NCI-H1105 treated with DMSO at 0.1 percent for 48 hours (cell line): ENCODE data around the gene CD4.

Experiments
- DNase-seq: peaks from one replicate; lab custom pipeline; 2025; lab: John Stamatoyannopoulos, UW

The CD4 gene

DNA sequence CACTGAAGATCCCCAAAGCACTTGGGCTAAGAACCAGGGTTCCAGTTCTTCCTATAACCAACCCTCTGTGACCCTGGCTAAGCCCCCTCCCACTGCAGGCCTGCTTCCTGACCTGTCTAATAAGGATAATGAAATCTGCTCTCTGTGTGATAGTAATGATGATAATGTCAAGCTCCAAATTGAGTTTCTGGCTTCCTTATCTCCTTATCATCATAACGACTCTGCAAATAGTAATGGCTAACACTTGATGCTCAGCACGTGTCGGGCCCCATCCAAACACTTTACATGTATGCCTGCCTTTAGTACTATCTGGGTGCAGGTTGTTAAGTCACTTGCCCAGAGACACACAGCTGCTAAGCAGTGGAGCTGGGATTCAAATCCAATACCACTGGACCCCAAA is 27.3 kb downstream of the CD4 start:
- no peak for DNase-seq

GRCh38 chr12:6817098-6817497 is 27.8 kb downstream of the CD4 start:
- no peak for DNase-seq

- DNase-seq = no peak
Measured at GRCh38 chr12:6817662-6818157, 28.4 kb downstream of the CD4 start.

GRCh38 chr12:6818222-6818621 is 28.9 kb downstream of the CD4 start:
- DNase-seq = no peak

DNA sequence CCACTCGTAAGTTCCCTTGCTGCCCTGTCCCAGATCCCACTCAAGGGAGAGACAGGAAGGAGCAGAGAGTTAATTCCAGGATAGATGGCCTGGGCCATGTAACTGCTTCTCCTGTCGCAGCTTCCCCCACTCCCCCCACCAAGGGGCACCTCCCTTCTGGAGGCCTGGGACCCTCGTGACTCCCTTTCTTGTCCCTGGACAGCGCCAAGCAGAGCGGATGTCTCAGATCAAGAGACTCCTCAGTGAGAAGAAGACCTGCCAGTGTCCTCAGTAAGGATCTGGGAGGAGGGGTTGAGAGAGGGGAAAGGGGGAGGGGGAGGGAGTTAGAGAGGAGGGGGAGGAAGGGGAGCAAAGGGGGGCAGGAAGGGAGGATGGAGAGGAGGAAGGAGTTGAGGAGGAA is 29.3 kb downstream of the CD4 start:
- no peak for DNase-seq

GRCh38 chr12:6819106-6820030 is 30.0 kb downstream of the CD4 start:
- no peak for DNase-seq

DNA sequence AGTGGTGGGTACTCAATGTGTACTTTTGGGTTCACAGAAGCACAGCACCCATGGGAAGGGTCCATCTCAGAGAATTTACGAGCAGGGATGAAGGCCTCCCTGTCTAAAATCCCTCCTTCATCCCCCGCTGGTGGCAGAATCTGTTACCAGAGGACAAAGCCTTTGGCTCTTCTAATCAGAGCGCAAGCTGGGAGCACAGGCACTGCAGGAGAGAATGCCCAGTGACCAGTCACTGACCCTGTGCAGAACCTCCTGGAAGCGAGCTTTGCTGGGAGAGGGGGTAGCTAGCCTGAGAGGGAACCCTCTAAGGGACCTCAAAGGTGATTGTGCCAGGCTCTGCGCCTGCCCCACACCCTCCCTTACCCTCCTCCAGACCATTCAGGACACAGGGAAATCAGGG is 30.8 kb downstream of the CD4 start:
- DNase-seq = no peak

GRCh38 chr12:6821591-6822425 is 32.5 kb downstream of the CD4 start, which contains the start of gene GPR162:
Gene GPR162 (plus strand): TSS chr12:6821821. CDS start chr12:6823899, 2,078 bp downstream.
- DNase-seq = peak; percentile 70

DNA sequence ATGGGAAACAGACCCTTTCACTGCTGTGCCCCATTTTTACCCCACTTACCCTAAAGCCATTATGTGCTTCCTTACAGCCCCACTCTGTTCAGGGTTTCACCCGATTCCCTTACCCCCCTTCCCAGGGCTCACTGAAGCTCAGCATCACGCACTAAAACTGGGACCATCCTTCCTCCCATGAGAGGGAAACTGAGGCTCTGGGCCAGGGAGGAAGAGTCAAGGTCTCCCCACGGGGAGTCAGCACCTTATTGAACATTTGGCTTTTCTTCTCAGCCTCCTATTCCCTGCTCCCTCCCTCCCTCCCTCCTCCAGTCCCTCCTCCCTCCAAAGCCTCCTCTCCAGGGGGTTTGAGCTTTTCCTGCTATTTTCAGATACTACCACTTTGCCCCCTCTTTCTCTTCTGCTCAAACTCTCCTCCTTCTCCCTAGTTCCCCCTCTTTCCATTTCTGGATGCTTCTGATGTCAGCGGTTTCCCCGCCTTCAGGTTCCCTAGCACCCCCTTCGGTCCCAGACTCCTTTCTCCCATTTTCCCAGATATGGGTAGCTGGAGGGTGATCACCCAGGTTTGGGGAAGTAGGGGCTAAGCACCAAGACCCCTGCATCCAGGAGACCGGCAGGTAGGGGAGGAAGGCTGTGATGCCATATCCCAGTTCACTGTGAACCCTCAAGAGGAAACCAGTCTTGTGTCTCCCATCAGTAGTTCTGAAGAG is 33.3 kb downstream of the CD4 start:
- DNase-seq = no peak

- no peak for DNase-seq
Measured at GRCh38 chr12:6823182-6824084, 34.1 kb downstream of the CD4 start.

DNA sequence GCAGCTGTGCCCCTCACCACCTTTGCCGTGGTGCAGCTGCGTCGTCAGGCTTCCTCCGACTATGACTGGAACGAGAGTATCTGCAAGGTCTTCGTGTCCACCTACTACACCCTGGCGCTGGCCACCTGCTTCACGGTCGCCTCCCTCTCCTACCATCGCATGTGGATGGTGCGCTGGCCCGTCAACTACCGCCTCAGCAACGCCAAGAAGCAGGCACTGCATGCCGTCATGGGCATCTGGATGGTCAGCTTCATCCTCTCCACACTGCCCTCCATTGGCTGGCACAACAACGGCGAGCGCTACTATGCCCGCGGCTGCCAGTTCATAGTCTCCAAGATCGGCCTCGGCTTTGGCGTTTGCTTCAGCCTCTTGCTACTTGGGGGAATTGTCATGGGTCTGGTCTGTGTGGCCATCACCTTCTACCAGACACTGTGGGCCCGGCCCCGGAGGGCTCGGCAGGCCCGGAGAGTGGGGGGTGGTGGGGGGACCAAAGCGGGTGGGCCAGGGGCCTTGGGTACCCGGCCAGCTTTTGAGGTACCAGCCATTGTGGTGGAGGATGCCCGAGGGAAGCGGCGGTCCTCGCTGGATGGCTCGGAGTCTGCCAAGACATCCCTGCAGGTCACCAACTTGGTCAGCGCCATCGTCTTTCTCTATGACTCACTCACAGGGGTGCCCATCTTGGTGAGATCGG is 34.9 kb downstream of the CD4 start:
- no peak for DNase-seq

DNA sequence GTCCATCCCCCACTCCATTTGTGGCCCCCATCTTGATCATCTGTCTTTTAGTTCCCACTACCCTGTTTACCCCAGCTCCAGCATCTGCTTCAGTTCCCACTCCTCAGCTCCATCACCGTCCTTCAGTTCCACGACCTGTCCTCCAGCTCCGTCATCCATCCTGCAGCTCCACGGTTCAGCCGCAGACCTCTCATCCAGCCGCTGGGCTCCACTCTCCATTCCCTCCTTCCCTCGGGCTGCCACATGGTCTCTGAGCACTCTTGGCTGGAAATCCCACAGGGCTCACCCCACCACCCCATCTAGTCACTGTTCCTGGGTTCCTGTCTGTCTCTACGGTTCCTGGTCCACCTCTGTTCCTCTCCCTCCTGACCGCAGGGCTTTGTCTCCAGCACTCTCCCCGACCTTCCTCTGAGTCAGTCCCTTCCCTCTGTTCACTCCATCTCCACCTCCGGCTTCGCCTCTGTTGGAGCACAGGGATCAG is 35.6 kb downstream of the CD4 start:
- DNase-seq = no peak

GRCh38 chr12:6825398-6826124 is 36.2 kb downstream of the CD4 start:
- DNase-seq = peak; percentile 58

DNA sequence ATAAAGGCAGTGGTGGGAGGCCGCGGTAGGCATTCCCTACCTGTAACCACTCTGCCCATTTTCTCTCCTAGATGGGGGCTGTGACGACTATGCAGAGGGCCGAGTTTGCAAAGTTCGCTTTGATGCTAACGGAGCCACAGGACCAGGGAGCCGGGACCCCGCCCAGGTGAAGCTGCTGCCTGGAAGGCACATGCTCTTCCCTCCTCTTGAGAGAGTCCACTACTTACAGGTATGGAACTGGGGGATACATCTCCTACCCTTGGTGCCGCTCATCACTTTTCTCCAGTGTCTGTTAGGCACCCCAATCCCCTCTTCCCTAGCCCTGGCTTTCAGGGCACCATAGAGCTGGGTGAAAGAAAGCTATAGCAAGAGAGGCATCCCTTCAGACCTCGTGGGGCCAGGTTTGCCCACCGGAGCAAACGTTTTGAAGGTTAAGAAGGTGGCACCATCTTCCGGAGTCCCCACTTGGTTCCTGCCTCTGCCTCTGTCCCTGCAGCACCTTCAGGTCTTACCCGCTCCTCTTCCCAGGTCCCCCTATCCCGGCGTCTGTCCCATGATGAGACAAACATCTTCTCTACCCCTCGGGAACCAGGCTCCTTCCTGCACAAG is 36.9 kb downstream of the CD4 start:
- DNase-seq = no peak

DNA sequence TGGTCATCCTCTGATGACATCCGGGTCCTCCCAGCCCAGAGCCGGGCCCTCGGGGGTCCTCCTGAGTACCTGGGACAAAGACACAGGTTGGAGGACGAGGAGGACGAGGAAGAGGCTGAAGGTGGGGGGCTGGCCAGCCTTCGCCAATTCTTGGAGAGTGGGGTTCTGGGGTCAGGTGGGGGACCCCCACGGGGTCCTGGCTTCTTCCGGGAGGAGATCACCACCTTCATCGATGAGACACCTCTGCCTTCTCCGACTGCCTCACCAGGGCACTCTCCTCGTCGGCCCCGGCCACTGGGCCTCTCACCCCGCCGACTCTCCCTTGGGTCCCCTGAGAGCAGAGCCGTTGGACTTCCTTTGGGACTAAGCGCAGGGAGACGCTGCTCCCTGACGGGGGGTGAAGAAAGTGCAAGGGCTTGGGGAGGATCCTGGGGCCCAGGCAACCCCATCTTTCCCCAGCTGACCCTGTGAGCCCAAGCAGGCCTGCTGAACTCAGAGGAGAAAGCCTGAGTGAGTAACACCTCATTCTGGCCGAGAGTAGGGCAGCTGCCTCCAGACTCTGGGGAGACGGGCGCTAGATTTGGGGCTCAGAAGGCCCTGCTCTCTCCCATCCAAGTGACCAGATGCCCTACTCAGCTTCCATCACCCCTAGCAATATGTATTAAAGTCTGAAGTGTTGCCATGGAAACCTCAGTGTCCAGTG is 37.6 kb downstream of the CD4 start:
- DNase-seq = no peak

DNA sequence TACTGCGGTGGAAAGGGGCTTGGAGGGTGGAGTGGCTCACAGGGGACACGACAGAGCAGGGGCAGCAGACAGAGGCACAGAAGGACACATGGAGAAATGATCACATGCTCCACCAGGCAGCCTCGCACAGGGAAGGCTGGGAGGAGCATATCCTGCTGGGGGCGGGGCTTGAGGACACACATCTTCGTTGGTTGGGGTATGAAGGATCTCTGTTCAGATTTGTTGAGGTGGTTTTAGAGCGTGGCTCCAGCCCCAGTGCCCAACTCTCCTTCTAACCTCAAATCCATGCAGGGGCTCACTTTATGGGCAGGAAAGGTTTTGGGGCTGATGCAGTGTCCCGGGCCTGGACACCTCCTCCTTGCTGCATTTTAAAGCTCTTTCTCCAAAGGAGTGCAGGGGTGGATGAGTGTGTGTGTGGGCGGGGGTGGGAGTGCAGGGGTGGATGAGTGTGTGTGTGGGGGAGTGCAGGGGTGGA is 38.1 kb downstream of the CD4 start:
- peak; percentile 86 for DNase-seq

DNA sequence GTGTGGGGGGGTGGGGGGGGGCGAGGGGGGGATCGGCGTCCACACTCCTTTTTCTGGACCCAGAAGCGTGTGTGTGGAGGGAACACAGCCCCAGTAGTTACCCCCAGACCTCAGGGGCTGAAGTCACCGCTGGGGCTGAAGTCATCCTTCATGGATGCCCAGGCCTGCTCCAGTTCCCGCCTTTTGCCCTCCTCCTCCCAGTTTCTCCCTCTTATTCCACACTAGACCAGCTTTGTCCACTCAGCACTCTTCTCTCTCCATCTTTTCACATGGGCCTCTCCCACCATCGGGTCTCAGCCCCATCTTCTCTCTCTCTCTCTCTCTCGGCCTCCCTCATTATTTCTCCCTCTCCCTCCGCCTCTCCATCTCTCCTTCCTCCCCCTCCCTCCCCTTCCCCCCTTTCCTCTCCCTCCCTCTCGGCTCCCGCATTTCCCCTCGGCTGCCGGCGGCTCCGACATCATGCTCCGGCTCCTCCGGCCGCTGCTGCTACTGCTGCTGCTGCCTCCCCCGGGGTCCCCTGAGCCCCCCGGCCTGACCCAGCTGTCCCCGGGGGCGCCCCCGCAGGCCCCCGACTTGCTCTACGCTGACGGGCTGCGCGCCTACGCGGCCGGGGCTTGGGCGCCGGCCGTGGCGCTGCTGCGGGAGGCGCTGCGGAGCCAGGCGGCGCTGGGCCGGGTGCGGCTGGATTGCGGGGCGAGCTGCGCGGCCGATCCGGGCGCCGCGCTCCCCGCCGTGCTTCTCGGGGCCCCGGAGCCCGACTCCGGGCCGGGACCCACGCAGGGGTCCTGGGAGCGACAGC is 38.9 kb downstream of the CD4 start, which contains the start of gene P3H3:
Gene P3H3, plus strand, starts transcription at position 426 of the 799 bp plus-strand sequence. Its CDS starts 34 bp downstream, at position 460.
- DNase-seq = peak; percentile 58
